GM18867 (cell line): ENCODE measurements around the gene DLG2.

Experiments used
- ATAC-seq: cut with Tn5 transposase; IDR thresholded peaks from one replicate; pipeline ENCODE4 v1.9.1; 2021; ENCODE audit warnings: mild to moderate bottlenecking, moderate library complexity; ENCODE audit not compliant: unreplicated experiment

The DLG2 gene

GRCh38 chr11:85132851-85133585 is 494.1 kb downstream of the DLG2 start:
- no peak for ATAC-seq

- no peak for ATAC-seq
Measured at GRCh38 chr11:85127349-85127748, 499.8 kb downstream of the DLG2 start.

GRCh38 chr11:85123752-85124231 is 503.4 kb downstream of the DLG2 start:
- peak; percentile 89 for ATAC-seq

GRCh38 chr11:85118151-85118550 is 509.0 kb downstream of the DLG2 start:
- ATAC-seq, result no peak

- no peak for ATAC-seq
Measured at GRCh38 chr11:85115798-85116197, 511.3 kb downstream of the DLG2 start.

- no peak for ATAC-seq
Measured at GRCh38 chr11:85114786-85115185, 512.4 kb downstream of the DLG2 start.

GRCh38 chr11:85110246-85110645 is 516.9 kb downstream of the DLG2 start:
- ATAC-seq, result peak; percentile 90

GRCh38 chr11:85109141-85109540 is 518.0 kb downstream of the DLG2 start:
- ATAC-seq, result peak; percentile 82

- ATAC-seq, result no peak
Measured at GRCh38 chr11:85105868-85106267, 521.3 kb downstream of the DLG2 start.

GRCh38 chr11:85099522-85099921 is 527.6 kb downstream of the DLG2 start:
- no peak for ATAC-seq

GRCh38 chr11:85098996-85099395 is 528.1 kb downstream of the DLG2 start:
- ATAC-seq, result no peak

- ATAC-seq, result no peak
Measured at GRCh38 chr11:85096939-85097338, 530.2 kb downstream of the DLG2 start.

GRCh38 chr11:85095239-85095638 is 531.9 kb downstream of the DLG2 start:
- no peak for ATAC-seq

- no peak for ATAC-seq
Measured at GRCh38 chr11:85094795-85095194, 532.3 kb downstream of the DLG2 start.

GRCh38 chr11:85089654-85090053 is 537.5 kb downstream of the DLG2 start:
- ATAC-seq, result peak; percentile 66

- no peak for ATAC-seq
Measured at GRCh38 chr11:85088286-85088685, 538.9 kb downstream of the DLG2 start.

GRCh38 chr11:85086504-85087284 is 540.5 kb downstream of the DLG2 start:
- no peak for ATAC-seq

GRCh38 chr11:85076535-85077330 is 550.4 kb downstream of the DLG2 start:
- ATAC-seq, result no peak

- ATAC-seq, result peak; percentile 99
Measured at GRCh38 chr11:85062659-85063058, 564.5 kb downstream of the DLG2 start.

GRCh38 chr11:85052636-85053035 is 574.5 kb downstream of the DLG2 start:
- ATAC-seq, result no peak

- ATAC-seq, result no peak
Measured at GRCh38 chr11:85048801-85049200, 578.3 kb downstream of the DLG2 start.
